Endothelial cell of umbilical vein (primary cell): ENCODE measurements around the gene BCOR. TPM values are rescaled to one million over a fixed set of nuclear protein-coding genes. Genes with fewer than 3 reads are reported as not detected.

Experiments
- BruUV-seq: library from RNA; stranded (reverse); fragments of 400-500 nt; replicated peaks from 2 replicates; lab custom pipeline; 2021; lab: Mats Ljungman, UMichigan
- CTCF ChIA-PET: fragments of 300-600, 350-600 bp; sonication (Branson Sonifier 250); formaldehyde crosslinking; loops from one replicate; lab custom pipeline; 2021; ENCODE audit warnings: antibody characterized with exemption, inconsistent platforms; lab: Charles Lee
- POLR2A ChIA-PET: fragments of 300-600, 350-600 bp; sonication (Branson Sonifier 250); formaldehyde crosslinking; loops from one replicate; lab custom pipeline; 2021; ENCODE audit warnings: antibody characterized with exemption, inconsistent platforms; lab: Charles Lee
- DNase-seq: peaks from one replicate; pipeline ENCODE4 v3.0.0-alpha.2; 2011; ENCODE audit warnings: low read depth, low spot score
- FAIRE-seq: peaks from 2 replicates; lab custom pipeline; 2011; peaks lifted over from hg19 to GRCh38; lab: Jason Lieb, UNC
- H2AFZ ChIP-seq: 2 replicates; pipeline ENCODE4 v1.6.0; 2012; ENCODE audit warnings: low read depth, low read length, control low read depth, inconsistent platforms
- H3K27ac ChIP-seq: 2 replicates; pipeline ENCODE4 v1.5.1; 2011; ENCODE audit warnings: low read depth, mild to moderate bottlenecking, control low read depth, low read length, moderate library complexity; ENCODE audit not compliant: insufficient read depth
- H3K27me3 ChIP-seq, 2 experiments: 2 replicates each; pipeline versions ENCODE4 v1.6.0 to v1.6.1; 2011; ENCODE audit warnings: low read length in 2 of 2, mixed read lengths in 1 of 2; ENCODE audit not compliant: control insufficient read depth in 2 of 2, insufficient read depth in 2 of 2
- H3K36me3 ChIP-seq, 2 experiments: 2 replicates in 1 of 2; 3 replicates in 1 of 2; pipeline ENCODE4 v1.5.1; 2011; ENCODE audit warnings: low read length in 2 of 2, mild to moderate bottlenecking in 1 of 2, moderate library complexity in 1 of 2; ENCODE audit not compliant: control insufficient read depth in 2 of 2, insufficient read depth in 2 of 2; ENCODE audit errors: extremely low read depth in 1 of 2
- H3K4me1 ChIP-seq: 3 replicates; pipeline ENCODE4 v1.5.1; 2011; ENCODE audit warnings: mild to moderate bottlenecking, low read length; ENCODE audit not compliant: control insufficient read depth, insufficient read depth; ENCODE audit errors: extremely low read depth
- H3K4me2 ChIP-seq: 2 replicates; pipeline ENCODE4 v1.6.1; 2011; ENCODE audit warnings: low read length, control low read depth, mixed read lengths; ENCODE audit not compliant: insufficient read depth
- H3K4me3 ChIP-seq, 3 experiments: fragments of 200-600 bp in 1 of 3; sonication (generic), shearing (Covaris generic) in 1 of 3; replicated peaks in 1 of 3; 2 replicates each; pipeline ENCODE4 v1.5.1; 2011 to 2016; ENCODE audit warnings: control low read depth in 3 of 3, low read length in 3 of 3, mild to moderate bottlenecking in 2 of 3, inconsistent platforms in 1 of 3, low read depth in 1 of 3, moderate library complexity in 1 of 3; ENCODE audit not compliant: insufficient read depth in 1 of 3
- H3K79me2 ChIP-seq: 2 replicates; pipeline ENCODE4 v1.6.0; 2012; ENCODE audit warnings: low read length, inconsistent platforms; ENCODE audit not compliant: control insufficient read depth, insufficient read depth
- H3K9ac ChIP-seq: replicated peaks from 2 replicates; pipeline ENCODE3; 2011; ENCODE audit warnings: low read length, control low read depth; ENCODE audit not compliant: insufficient read depth; ENCODE audit errors: extremely low read depth
- H3K9me1 ChIP-seq: replicated peaks from 3 replicates; pipeline ENCODE4 v1.6.0; 2011; ENCODE audit warnings: mild to moderate bottlenecking, low read length; ENCODE audit not compliant: control insufficient read depth, insufficient read depth; ENCODE audit errors: extremely low read depth
- H3K9me3 ChIP-seq: replicated peaks from 2 replicates; pipeline ENCODE4 v1.5.1; 2012; ENCODE audit warnings: low read length, inconsistent platforms; ENCODE audit not compliant: control insufficient read depth, insufficient read depth
- H4K20me1 ChIP-seq: replicated peaks from 2 replicates; pipeline ENCODE3; 2011; ENCODE audit warnings: mild to moderate bottlenecking, low read length; ENCODE audit not compliant: control insufficient read depth, insufficient read depth; ENCODE audit errors: extremely low read depth
- EZH2 ChIP-seq: IDR thresholded peaks from 2 replicates; pipeline ENCODE4 v1.6.1; 2012; ENCODE audit warnings: borderline replicate concordance, low read depth, mild to moderate bottlenecking, moderate library complexity, low read length, inconsistent platforms; ENCODE audit not compliant: severe bottlenecking
- FOS ChIP-seq: IDR thresholded peaks from 2 replicates; pipeline ENCODE4 v1.6.1; 2011; ENCODE audit warnings: mild to moderate bottlenecking, low read length, moderate library complexity, borderline replicate concordance; ENCODE audit not compliant: insufficient read depth
- GATA2 ChIP-seq: IDR thresholded peaks from 2 replicates; pipeline ENCODE4 v1.7.0; 2011; ENCODE audit warnings: low read depth, mild to moderate bottlenecking, moderate library complexity, mixed read lengths, low read length; ENCODE audit not compliant: insufficient read length, insufficient read depth
- JUN ChIP-seq: IDR thresholded peaks from 2 replicates; pipeline ENCODE4 v1.6.1; 2011; ENCODE audit warnings: borderline replicate concordance, low read depth; ENCODE audit not compliant: insufficient read length, insufficient read depth
- MAX ChIP-seq: IDR thresholded peaks from 2 replicates; pipeline ENCODE4 v1.6.1; 2011; ENCODE audit not compliant: insufficient read depth, insufficient read length
- MYC ChIP-seq: IDR thresholded peaks from one replicate; pipeline ENCODE4 v1.6.1; 2011; ENCODE audit warnings: mild to moderate bottlenecking, low read depth, low read length
- POLR2A ChIP-seq: IDR thresholded peaks from 2 replicates; pipeline ENCODE4 v1.6.1; 2012; ENCODE audit warnings: low read depth, mild to moderate bottlenecking, control low read depth, low read length
- POLR2AphosphoS5 ChIP-seq: IDR thresholded peaks from 2 replicates; pipeline ENCODE4 v1.6.1; 2012; ENCODE audit warnings: low read depth, mild to moderate bottlenecking, control low read depth, low read length, moderate library complexity; ENCODE audit not compliant: insufficient read depth
- dilution Hi-C: fragments of 300-500 bp; cut with MboI; formaldehyde crosslinking; loops from one replicate; pipeline ENCODE4 v1.15.0; 2019; ENCODE audit warnings: low sequenced_read_pairs; ENCODE audit not compliant: extremely low pct_ligation_motif_present
- intact Hi-C: fragments of 100-400 bp; cut with micrococcal nuclease; formaldehyde crosslinking; loops from one replicate; pipeline ENCODE4 v1.10.0; 2022
- polyA plus RNA-seq, 4 experiments: library from polyadenylated mRNA; depleted of rRNA in 3 of 4; stranded (reverse) in 3 of 4; unstranded in 1 of 4; fragments of >200 nt; gene quantifications; 2 replicates each; pipeline versions ENCODE4 v1.2.1 to v1.2.3, GENCODE V29; 2011 to 2012; ENCODE audit warnings: missing spikeins in 1 of 4
- total RNA-seq: library from RNA; stranded (reverse); gene quantifications from 2 replicates; pipeline ENCODE4 v1.2.3, GENCODE V29; 2021
- TF ChIP-seq, protein P1 (sequence below), 2 donors: IDR thresholded peaks; 1 replicate in 1 of 2; 2 replicates in 1 of 2; pipeline ENCODE4 v1.5.1; 2011; ENCODE audit warnings: low read length in 2 of 2, mild to moderate bottlenecking in 2 of 2, moderate library complexity in 2 of 2, control low read depth in 1 of 2, inconsistent platforms in 1 of 2, low read depth in 1 of 2; ENCODE audit not compliant: insufficient read depth in 1 of 2; ENCODE audit errors: extremely low read depth in 1 of 2

BCOR gene
- total and polyA plus RNA-seq, 2 donors (not counting 3 experiments of a cell fraction or from before 2014, with no cell fraction given): 10.1 to 24.2 TPM

DNA sequence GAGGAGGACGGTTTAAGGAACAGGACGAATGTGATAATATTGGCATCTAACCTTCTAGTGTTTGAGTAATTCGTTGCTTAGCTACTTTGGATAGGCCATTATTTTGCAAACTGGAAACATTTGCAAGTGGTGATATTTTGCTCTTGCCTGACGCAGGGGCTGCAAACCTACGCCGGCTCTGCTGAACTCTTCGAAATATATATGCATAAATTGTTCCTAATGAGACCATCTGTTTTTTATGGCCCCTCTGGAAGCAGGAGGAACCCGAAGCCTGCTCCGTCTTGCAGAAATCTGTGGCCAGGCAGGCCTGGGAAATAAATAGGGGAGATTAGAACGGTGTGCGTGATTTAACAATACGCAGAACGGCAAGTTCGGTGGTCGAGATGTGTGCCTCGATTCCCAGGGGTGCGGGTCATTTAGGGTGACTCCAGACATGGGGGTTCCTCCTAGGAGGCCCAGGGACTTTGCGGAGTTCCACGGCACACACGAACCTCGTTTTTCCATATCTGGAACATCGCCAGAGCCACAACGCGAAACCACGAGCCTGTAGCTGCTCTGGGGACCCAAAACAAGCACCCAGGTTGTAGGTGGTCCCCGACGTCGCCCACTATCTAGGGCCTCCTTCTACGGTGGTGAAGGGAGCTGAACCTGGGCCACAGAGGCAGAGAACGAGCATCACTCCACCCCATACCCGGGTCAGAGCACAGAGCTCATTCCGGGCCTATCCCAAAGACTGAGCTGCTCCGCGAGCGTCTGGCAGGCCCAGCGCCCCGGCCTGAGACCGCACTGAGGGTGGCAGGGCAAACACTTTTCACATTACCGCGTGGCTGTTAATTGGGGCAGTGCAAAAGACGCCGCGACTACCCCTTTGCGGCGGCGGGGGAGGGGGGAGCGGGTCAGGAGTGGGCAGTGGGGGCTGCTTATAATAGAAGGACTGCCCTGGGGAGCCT lies 89.7 kb downstream of the BCOR start:
- no peaks in the 10 kb centered on the region for H3K79me2 ChIP-seq
- H4K20me1 ChIP-seq: no peaks in the 10 kb centered on the region
- FAIRE-seq: peak; percentile 68
- ChIA-PET CTCF (interaction anchor here (1.5 kb wide), 1 partner anchor 277 kb away, joined by 3 read pairs; no protein-coding TSS in a partner anchor), POLR2A (no interaction called here)
- H3K9ac ChIP-seq: no peak overlapping the region
- no peaks in the 10 kb centered on the region for H3K27me3 ChIP-seq
- H3K4me3 ChIP-seq: no peak overlapping the region
- no peaks in the 10 kb centered on the region for H3K9me3 ChIP-seq
- H3K27ac ChIP-seq: no peak overlapping the region
- H3K9me1 ChIP-seq: no peaks in the 10 kb centered on the region
- intact Hi-C loops: no loop called here
- peaks cover 22% of the 10 kb centered on the region for H3K4me1 ChIP-seq
- dilution Hi-C loops: no loop called here
- H2AFZ ChIP-seq: no peak overlapping the region
- H3K36me3 ChIP-seq: no peaks in the 10 kb centered on the region
- no peak for DNase-seq
- BruUV-seq: no TSS peak
- H3K4me2 ChIP-seq: no peak overlapping the region
- TF ChIP-seq MAX (no peak), EZH2 (no peak), POLR2AphosphoS5 (no peak), MYC (no peak), JUN (no peak), FOS (no peak), POLR2A (no peak), GATA2 (no peak)
- TF ChIP-seq, protein P1, sequence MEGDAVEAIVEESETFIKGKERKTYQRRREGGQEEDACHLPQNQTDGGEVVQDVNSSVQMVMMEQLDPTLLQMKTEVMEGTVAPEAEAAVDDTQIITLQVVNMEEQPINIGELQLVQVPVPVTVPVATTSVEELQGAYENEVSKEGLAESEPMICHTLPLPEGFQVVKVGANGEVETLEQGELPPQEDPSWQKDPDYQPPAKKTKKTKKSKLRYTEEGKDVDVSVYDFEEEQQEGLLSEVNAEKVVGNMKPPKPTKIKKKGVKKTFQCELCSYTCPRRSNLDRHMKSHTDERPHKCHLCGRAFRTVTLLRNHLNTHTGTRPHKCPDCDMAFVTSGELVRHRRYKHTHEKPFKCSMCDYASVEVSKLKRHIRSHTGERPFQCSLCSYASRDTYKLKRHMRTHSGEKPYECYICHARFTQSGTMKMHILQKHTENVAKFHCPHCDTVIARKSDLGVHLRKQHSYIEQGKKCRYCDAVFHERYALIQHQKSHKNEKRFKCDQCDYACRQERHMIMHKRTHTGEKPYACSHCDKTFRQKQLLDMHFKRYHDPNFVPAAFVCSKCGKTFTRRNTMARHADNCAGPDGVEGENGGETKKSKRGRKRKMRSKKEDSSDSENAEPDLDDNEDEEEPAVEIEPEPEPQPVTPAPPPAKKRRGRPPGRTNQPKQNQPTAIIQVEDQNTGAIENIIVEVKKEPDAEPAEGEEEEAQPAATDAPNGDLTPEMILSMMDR (IDR thresholded peaks at IDR 0.05; ENCODE audit: extremely low read depth in 1 of 2, insufficient read depth in 1 of 2, low read depth in 1 of 2, low read length in 2 of 2): no peak
